ENCODE results near the gene PTPN1. TPM values are rescaled to one million over a fixed set of nuclear protein-coding genes. Genes with fewer than 3 reads are reported as not detected.

PTPN1 gene
- total RNA-seq, 4 donors from 2014 or later, result 20.5 to 28.8 (median 24.9) TPM

DNA sequence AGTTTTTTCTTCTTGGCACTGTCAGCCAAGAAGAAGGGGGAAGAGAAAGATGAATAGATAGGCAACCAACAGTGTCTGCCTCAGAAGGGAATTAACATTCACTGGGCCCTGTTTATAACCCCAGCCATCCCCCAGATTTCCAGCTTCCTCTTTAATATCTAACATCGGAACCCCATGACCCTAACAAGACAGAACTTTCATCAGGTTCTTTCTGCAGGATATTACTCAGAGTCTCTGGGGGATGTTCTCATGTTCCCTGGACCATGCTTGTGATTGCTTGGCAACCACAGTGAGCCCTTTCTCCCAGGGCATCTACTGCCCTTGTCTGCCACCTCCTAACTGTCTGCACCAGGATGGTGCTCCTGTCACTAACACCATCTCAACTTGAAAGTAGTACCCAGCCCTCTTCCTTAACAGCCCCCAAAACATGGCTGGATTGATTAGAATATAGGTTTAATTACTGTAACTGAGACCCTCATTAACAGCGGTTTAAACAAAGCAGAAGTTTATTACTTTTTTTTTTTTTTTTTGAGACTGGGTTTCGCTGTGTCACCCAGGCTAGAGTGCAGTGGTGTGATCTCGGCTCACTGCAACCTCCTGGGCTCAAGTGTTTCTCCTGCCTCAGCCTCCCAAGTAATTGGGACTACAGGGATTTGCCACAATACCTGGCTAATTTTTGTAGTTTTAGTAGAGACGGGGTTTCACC, 12.0 kb upstream of the PTPN1 start:
- WGBS, 2 donors, result 83 to 90% methylated on average over 5 of the region's 5 CpGs
- no peaks in the 10 kb centered on the region for H3K9me3 ChIP-seq
- intact Hi-C loops (cut with DNase I), result no loop called here
- H3K36me3 ChIP-seq, result no peaks in the 10 kb centered on the region
- no peak for DNase-seq
- H3K4me3 ChIP-seq (replicated peaks in 1 of 3), result no peak overlapping the region
- no peaks in the 10 kb centered on the region for H3K27me3 ChIP-seq
- TF ChIP-seq CTCF (IDR thresholded peaks at IDR 0.05), result no peak
- TF ChIP-seq POLR2A (IDR thresholded peaks at IDR 0.05), result no peak
- no peaks in the 10 kb centered on the region for H3K4me1 ChIP-seq
- no peak overlapping the region for H3K27ac ChIP-seq

DNA sequence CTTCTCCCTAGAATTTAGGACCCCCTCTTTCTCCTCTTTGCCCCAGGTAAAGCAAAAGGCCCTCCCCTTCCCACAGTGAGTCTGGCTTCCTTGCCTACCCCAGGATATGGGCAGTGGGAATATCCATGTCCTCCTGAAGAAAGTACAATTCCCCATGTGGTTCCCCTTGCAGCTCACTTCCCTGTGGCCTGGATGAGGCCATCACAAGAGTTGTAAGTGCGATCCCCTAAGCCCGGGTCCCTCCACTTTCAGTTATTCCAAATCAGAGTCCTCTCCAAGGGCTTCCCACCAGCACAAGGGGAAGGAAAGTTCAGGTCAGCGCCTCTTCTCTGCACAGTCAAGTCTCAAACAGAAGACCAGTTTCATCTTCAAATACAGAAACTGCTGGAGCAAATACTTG, 10.2 kb upstream of the PTPN1 start:
- H3K36me3 ChIP-seq, result no peaks in the 10 kb centered on the region
- no peak overlapping the region for H3K27ac ChIP-seq
- no peak for DNase-seq
- intact Hi-C loops (cut with DNase I), result loop anchor here (10.0 kb wide), 1 partner anchor 75 kb away; no protein-coding TSS in a partner anchor
- peaks cover 0 to 15% of the 10 kb centered on the region in 2 donors for H3K4me1 ChIP-seq
- H3K4me3 ChIP-seq (replicated peaks in 1 of 3), result no peak overlapping the region
- TF ChIP-seq POLR2A (IDR thresholded peaks at IDR 0.05) (no peak), CTCF (IDR thresholded peaks at IDR 0.05) (no peak)
- H3K9me3 ChIP-seq, result no peaks in the 10 kb centered on the region
- H3K27me3 ChIP-seq, result no peaks in the 10 kb centered on the region
- 95% methylated on average over 3 of the region's 3 CpGs for WGBS, 2 donors

- Histone ChIP-seq H3K27ac (peak overlapping the region in 2 of 3 donors; percentile 31 to 33), H3K36me3 (no peaks in the 10 kb centered on the region), H3K9me3 (no peaks in the 10 kb centered on the region), H3K4me1 (peaks cover 0 to 16% of the 10 kb centered on the region in 2 donors), H3K27me3 (no peaks in the 10 kb centered on the region), H3K4me3 (replicated peaks in 1 of 3) (no peak overlapping the region)
- 84% methylated on average over 12 of the region's 12 CpGs for WGBS, 2 donors
- intact Hi-C loops (cut with DNase I), result loop anchor here (10.0 kb wide), 1 partner anchor 73 kb away; no protein-coding TSS in a partner anchor
- TF ChIP-seq CTCF (IDR thresholded peaks at IDR 0.05) (no peak), POLR2A (IDR thresholded peaks at IDR 0.05) (no peak)
- no peak for DNase-seq
These were observed 8.0 kb upstream of the PTPN1 start for GRCh38 chr20:50501972-50502745.

DNA sequence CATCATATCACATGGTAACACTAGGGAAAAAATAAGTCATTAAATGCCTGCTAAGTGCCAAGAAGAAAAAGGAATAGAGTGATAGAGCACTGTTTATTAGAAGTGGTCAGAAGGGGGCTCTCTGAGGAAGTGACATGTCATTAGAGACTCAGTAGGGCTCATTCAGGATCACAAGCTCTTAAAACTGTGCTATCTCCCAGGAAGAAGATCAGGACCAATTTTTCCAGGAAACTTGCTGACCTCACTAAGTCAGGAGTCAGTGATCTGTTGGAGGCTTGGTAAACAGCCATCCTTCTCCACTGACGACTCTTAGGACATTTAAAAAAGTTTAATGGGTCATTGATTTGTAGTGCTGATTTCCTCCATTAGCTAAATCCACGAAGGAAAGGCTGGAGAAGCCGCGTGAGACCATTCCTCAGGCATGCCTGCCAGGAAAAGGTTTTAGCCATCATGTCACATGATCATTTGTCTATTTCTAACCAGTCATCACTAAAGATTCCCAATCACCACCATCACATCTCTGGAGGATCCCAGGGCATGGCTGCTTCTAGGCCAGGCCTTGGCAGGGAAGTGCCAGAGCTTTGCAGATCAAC, 5.9 kb upstream of the PTPN1 start:
- 53 to 59% methylated on average over 4 of the region's 4 CpGs for WGBS, 2 donors
- intact Hi-C loops (cut with DNase I), result loop anchor here (10.0 kb wide), 1 partner anchor 70 kb away; no protein-coding TSS in a partner anchor
- peak overlapping the region in 2 of 3 donors; percentile 46 to 59 for H3K27ac ChIP-seq
- no peaks in the 10 kb centered on the region for H3K9me3 ChIP-seq
- DNase-seq, result no peak
- no peaks in the 10 kb centered on the region for H3K36me3 ChIP-seq
- peaks cover under 1 to 16% of the 10 kb centered on the region in 2 donors for H3K4me1 ChIP-seq
- no peaks in the 10 kb centered on the region for H3K27me3 ChIP-seq
- H3K4me3 ChIP-seq (replicated peaks in 1 of 3), result no peak overlapping the region
- TF ChIP-seq POLR2A (IDR thresholded peaks at IDR 0.05) (no peak), CTCF (IDR thresholded peaks at IDR 0.05) (peak in 2 of 6 experiments; percentile 21 to 26)

Measured in thyroid gland (tissue), 4 donors.